ENCODE results near the gene NPIPA5. TPM values are rescaled to one million over a fixed set of nuclear protein-coding genes. Genes with fewer than 3 reads are reported as not detected.
"Not testable (repeated sequence)": the region's sequence is repeated elsewhere in the genome, so short reads cannot be mapped to it uniquely, and the experiment has no call there.

NPIPA5 gene
- total and polyA plus RNA-seq, 3 experiments from 2014 or later, result 0.77 to 16.7 (median 12.4) TPM

DNA sequence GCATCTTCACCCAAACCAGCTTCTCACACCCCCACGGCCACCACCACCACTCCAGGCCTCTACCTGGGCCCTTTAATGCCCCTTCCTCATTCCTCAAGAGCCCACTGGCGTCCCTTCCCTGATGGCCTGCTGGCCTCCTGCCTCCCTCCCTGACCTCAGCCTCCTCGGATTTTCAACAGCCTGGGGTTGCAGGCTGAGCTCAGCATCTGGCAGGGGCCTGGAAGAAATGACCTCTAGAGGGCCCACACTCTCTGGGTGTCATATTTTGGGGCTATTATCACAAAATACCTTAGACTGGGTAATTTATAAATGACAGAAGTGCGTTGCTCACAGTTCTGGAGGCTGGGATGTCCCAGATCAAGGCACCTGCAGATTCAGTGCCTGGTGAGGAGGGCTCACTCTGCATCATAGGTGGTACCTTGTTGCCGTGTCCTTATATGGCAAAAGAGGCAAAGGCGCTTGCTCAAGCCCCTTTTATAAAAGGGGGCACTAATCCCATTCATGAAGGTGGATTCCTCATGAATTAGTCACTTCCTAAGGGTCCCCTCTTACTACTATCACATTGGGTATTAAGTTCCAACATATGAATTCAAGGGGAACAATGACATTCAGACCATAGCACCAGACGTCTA lies 40.0 kb downstream of the NPIPA5 start:
- H3K4me1 Mint-ChIP-seq; H3K36me3 ChIP-seq (ENCODE audit: insufficient read depth, low read length); H3K9me3 Mint-ChIP-seq; H3K4me1 ChIP-seq (ENCODE audit: insufficient read depth, low read length); POLR2A ChIA-PET; CTCF ChIA-PET; H3K27me3 Mint-ChIP-seq; H3K4me3 ChIP-seq (ENCODE audit: low read length); H3K36me3 Mint-ChIP-seq; H3K4me3 Mint-ChIP-seq; H3K27ac Mint-ChIP-seq; H3K27me3 ChIP-seq (ENCODE audit: insufficient read depth, low read length, poor library complexity, severe bottlenecking); DNase-seq; H3K9me3 ChIP-seq (ENCODE audit: low read length); H3K27ac ChIP-seq (ENCODE audit: low read depth, low read length): not testable (repeated sequence)

DNA sequence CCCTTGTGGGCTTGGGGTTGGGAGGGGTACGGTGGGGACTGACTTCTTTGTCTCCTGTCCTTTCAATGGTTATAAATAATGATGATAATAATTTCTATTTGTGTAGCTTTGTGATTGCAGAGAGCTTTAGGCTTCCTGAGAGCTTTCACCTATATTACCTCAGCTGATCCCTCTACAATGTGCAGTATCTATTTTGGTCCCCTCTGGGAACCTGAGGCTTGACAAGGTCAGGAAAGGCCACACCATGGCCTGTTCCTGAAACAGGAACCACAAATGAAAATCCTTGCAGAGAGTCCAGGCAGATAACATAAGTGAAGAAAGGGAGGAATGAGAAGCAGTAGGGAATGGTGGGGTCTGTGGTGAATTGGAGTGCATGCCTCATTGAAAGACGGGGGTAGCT lies 42.5 kb downstream of the NPIPA5 start:
- H3K9me3 Mint-ChIP-seq; H3K4me3 Mint-ChIP-seq; DNase-seq; H3K36me3 ChIP-seq (ENCODE audit: insufficient read depth, low read length); H3K9me3 ChIP-seq (ENCODE audit: low read length); H3K36me3 Mint-ChIP-seq; H3K27me3 Mint-ChIP-seq; H3K4me3 ChIP-seq (ENCODE audit: low read length); H3K27me3 ChIP-seq (ENCODE audit: insufficient read depth, low read length, poor library complexity, severe bottlenecking); H3K27ac ChIP-seq (ENCODE audit: low read depth, low read length); POLR2A ChIA-PET; CTCF ChIA-PET; H3K4me1 ChIP-seq (ENCODE audit: insufficient read depth, low read length); H3K4me1 Mint-ChIP-seq; H3K27ac Mint-ChIP-seq: not testable (repeated sequence)

DNA sequence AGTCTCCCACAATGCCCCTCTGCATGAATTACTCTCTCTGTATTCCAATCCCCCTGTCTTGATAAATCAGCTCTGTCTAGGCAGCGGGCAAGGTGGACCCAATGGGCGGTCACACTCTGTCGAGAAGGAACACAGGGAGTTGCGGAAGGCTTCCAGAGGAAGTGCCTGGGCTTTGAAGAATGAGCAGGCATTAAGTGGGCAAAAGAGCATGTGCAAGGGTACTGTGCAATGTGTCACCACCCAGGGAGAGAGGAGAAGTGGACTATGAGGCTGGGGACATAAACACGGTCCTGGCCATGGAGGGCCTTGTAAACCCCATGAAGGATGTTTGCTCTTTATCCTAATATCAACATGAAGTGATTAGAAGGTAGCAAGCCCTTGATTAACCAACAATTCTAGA lies 44.1 kb downstream of the NPIPA5 start:
- H3K27me3 ChIP-seq (ENCODE audit: insufficient read depth, low read length, poor library complexity, severe bottlenecking); H3K9me3 ChIP-seq (ENCODE audit: low read length); H3K27me3 Mint-ChIP-seq; DNase-seq; H3K9me3 Mint-ChIP-seq; H3K4me3 ChIP-seq (ENCODE audit: low read length); CTCF ChIA-PET; H3K27ac Mint-ChIP-seq; H3K36me3 Mint-ChIP-seq; H3K4me1 ChIP-seq (ENCODE audit: insufficient read depth, low read length); H3K27ac ChIP-seq (ENCODE audit: low read depth, low read length); H3K36me3 ChIP-seq (ENCODE audit: insufficient read depth, low read length); H3K4me1 Mint-ChIP-seq; H3K4me3 Mint-ChIP-seq; POLR2A ChIA-PET: not testable (repeated sequence)

DNA sequence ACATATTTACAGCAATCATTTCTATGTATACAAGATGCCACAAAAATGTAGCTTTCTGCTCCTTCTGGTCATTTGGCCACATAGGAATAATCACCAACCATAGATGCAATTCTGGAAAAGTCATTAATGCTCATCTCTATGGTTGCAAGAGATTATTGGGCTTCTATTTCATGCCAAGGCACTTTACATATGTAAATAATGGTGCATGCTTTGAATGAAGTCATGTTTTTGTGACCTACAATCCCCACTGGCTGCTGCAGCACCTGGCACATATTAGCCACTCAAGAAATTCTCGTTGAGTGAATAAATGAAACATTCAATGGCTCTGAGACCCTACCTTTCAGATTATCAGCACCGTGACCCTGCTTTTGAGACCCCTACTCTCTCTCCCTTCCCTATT lies 47.1 kb downstream of the NPIPA5 start:
- H3K27ac Mint-ChIP-seq, result not testable (repeated sequence)

DNA sequence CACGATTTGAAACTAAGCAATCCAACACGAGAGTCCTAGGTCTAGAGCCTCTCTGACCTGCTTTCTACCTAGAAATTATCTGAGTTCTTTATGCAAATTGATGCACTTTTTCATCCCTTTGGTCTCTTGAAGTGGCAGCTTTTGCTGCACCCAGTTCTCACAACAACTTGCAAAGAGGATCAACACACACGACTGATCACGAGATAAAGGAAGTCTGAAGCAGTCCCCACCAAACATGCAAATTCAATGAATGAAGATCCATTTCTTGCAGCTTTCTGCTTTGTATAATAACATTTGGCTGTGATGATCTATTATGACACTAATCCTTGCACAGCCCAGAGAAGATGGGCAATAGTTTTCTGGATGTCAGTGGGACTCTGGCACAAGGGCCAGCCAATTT lies 53.1 kb downstream of the NPIPA5 start:
- not testable (repeated sequence) for H3K27me3 Mint-ChIP-seq, H3K36me3 Mint-ChIP-seq

More for the DNA sequence above, 47.1 kb downstream of the NPIPA5 start:
- H3K27me3 ChIP-seq (ENCODE audit: insufficient read depth, low read length, poor library complexity, severe bottlenecking); H3K4me3 ChIP-seq (ENCODE audit: low read length); POLR2A ChIA-PET; H3K4me1 ChIP-seq (ENCODE audit: insufficient read depth, low read length); H3K4me3 Mint-ChIP-seq; H3K36me3 Mint-ChIP-seq; H3K4me1 Mint-ChIP-seq; DNase-seq; H3K9me3 ChIP-seq (ENCODE audit: low read length); CTCF ChIA-PET; H3K27ac ChIP-seq (ENCODE audit: low read depth, low read length); H3K9me3 Mint-ChIP-seq; H3K27me3 Mint-ChIP-seq; H3K36me3 ChIP-seq (ENCODE audit: insufficient read depth, low read length): not testable (repeated sequence)

DNA sequence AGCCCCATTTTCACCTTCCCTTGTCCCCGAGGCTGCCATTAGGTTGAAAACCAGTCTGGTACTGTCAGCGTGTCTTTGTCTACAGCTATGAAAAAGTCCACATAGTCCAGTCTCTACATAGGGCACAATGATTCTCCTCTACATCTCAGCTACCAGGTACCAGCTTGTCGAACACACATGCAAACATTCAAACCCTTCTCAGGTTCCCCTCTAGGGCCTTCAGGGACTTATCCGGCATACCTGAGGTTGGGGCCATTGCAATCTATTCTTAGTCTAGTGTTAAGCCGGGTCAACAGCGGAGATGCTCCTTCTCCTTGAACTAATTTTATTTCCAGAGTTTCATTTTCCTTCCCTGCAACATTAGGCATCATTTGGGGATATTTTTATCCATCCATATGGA lies 54.7 kb downstream of the NPIPA5 start:
- H3K27ac Mint-ChIP-seq; H3K4me3 ChIP-seq (ENCODE audit: low read length); POLR2A ChIA-PET; H3K4me3 Mint-ChIP-seq; H3K9me3 Mint-ChIP-seq; H3K27me3 Mint-ChIP-seq; CTCF ChIA-PET; H3K9me3 ChIP-seq (ENCODE audit: low read length); H3K27ac ChIP-seq (ENCODE audit: low read depth, low read length); H3K36me3 ChIP-seq (ENCODE audit: insufficient read depth, low read length); DNase-seq; H3K36me3 Mint-ChIP-seq; H3K4me1 Mint-ChIP-seq; H3K27me3 ChIP-seq (ENCODE audit: insufficient read depth, low read length, poor library complexity, severe bottlenecking); H3K4me1 ChIP-seq (ENCODE audit: insufficient read depth, low read length): not testable (repeated sequence)

More for the DNA sequence above, 53.1 kb downstream of the NPIPA5 start:
- H3K4me3 Mint-ChIP-seq; H3K27ac ChIP-seq (ENCODE audit: low read depth, low read length); H3K27ac Mint-ChIP-seq; H3K36me3 ChIP-seq (ENCODE audit: insufficient read depth, low read length); CTCF ChIA-PET; H3K9me3 ChIP-seq (ENCODE audit: low read length); POLR2A ChIA-PET; H3K27me3 ChIP-seq (ENCODE audit: insufficient read depth, low read length, poor library complexity, severe bottlenecking); H3K4me1 ChIP-seq (ENCODE audit: insufficient read depth, low read length); H3K4me1 Mint-ChIP-seq; H3K9me3 Mint-ChIP-seq; H3K4me3 ChIP-seq (ENCODE audit: low read length); DNase-seq: not testable (repeated sequence)

DNA sequence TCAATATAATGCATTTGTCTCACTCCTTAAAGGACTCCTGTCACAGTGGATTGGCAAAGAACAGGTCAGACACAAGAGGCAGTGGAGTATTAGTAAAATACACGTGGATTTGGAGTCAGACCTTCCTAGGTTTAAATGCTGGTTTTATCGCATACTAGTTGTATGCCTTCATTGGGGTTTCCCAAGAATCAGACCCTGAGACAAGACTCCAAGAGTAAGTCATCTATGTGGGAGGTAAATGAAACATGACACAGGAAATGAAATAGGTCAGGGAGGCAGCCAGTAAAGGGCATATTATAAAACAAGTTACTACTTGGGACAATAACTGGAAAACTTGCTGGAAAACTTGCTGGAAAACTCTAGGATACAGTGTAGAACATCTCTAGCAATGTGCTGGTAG lies 56.9 kb downstream of the NPIPA5 start:
- H3K4me1 ChIP-seq (ENCODE audit: insufficient read depth, low read length); DNase-seq; H3K4me1 Mint-ChIP-seq; H3K36me3 Mint-ChIP-seq; H3K27me3 Mint-ChIP-seq; H3K36me3 ChIP-seq (ENCODE audit: insufficient read depth, low read length); H3K27me3 ChIP-seq (ENCODE audit: insufficient read depth, low read length, poor library complexity, severe bottlenecking); CTCF ChIA-PET; H3K9me3 Mint-ChIP-seq; H3K4me3 Mint-ChIP-seq; POLR2A ChIA-PET; H3K4me3 ChIP-seq (ENCODE audit: low read length); H3K27ac Mint-ChIP-seq; H3K9me3 ChIP-seq (ENCODE audit: low read length); H3K27ac ChIP-seq (ENCODE audit: low read depth, low read length): not testable (repeated sequence)

DNA sequence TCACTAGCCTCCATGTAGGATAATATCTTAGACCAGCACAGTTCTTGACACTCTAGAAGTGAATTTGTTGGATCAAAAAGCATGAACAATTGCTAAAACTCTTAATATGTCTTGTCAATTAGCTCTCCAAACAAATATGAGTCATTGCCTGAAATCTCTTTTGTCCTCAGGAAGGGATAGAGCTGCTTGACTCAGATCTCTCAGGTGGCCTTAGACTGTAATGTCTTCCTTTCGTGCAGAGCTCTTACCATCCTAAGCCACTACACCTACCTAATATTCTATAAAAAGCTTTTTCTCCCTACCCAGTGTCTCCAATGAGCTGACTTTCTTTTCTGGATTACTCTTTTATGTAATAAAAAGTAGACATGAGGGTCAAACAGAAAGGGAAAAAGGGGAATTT lies 63.5 kb downstream of the NPIPA5 start:
- H3K9me3 ChIP-seq (ENCODE audit: low read length); CTCF ChIA-PET; H3K27ac Mint-ChIP-seq; H3K4me1 ChIP-seq (ENCODE audit: insufficient read depth, low read length); H3K27me3 ChIP-seq (ENCODE audit: insufficient read depth, low read length, poor library complexity, severe bottlenecking); H3K4me3 Mint-ChIP-seq; H3K36me3 ChIP-seq (ENCODE audit: insufficient read depth, low read length); POLR2A ChIA-PET; H3K27me3 Mint-ChIP-seq; H3K9me3 Mint-ChIP-seq; H3K4me1 Mint-ChIP-seq; H3K4me3 ChIP-seq (ENCODE audit: low read length); DNase-seq; H3K36me3 Mint-ChIP-seq; H3K27ac ChIP-seq (ENCODE audit: low read depth, low read length): not testable (repeated sequence)

Measured in CD8-positive, alpha-beta memory T cell (primary cell).